Left lobe of liver (tissue), 2 donors: Measurements from ENCODE around the gene DMKN. TPM values are rescaled to one million over a fixed set of nuclear protein-coding genes. Genes with fewer than 3 reads are reported as not detected.
"Not testable (repeated sequence)": the region's sequence is repeated elsewhere in the genome, so short reads cannot be mapped to it uniquely, and the experiment has no call there.

ENCODE experiments used
- ATAC-seq: fragments of 200-7000 bp; cut with Tn5 transposase; one replicate; pipeline ENCODE4 v1.9.1; 2020; ENCODE audit warnings: mild to moderate bottlenecking, moderate library complexity
- DNase-seq: peaks from one replicate; pipeline ENCODE4 v3.0.0-alpha.2; 2020; ENCODE audit warnings: low spot score
- total RNA-seq: library from RNA; stranded (reverse); gene quantifications from one replicate; pipeline ENCODE4 v1.2.1, GENCODE V29; 2021
- donor health status: DM: no; HTN: no; CAD: no; lungs with moderate emphysema.
- donor health status: DM: no; HTN: yes; CAD: no.

The DMKN gene
- total RNA-seq, 1 donor from 2014 or later = 2.0 TPM

DNA sequence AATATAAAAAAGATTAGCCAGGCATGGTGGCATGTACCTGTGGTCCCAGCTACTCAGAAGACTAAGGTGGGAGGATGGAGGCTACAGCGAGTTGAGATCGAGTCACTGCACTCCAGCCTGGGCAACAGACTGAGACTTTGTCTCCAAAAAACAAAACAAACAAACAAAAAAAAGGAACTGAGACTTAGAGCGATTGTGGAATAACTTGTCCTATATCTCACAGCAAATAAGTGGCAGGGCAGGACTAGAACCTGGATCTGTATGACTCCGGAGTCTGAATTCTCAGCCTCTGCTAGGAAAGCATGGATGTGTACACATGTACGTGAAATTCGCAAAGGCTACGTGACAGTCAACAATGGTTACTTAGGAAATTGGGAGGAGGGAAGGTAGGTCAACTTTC is 43.3 kb downstream of the DMKN start:
- ATAC-seq = no peak
- no peak for DNase-seq

- peak; percentile 68 for DNase-seq
- peak; percentile 100 for ATAC-seq
These were observed 44.8 kb downstream of the DMKN start for GRCh38 chr19:35468637-35469036.

GRCh38 chr19:35466259-35466658 is 47.2 kb downstream of the DMKN start:
- DNase-seq = no peak
- ATAC-seq = no peak

DNA sequence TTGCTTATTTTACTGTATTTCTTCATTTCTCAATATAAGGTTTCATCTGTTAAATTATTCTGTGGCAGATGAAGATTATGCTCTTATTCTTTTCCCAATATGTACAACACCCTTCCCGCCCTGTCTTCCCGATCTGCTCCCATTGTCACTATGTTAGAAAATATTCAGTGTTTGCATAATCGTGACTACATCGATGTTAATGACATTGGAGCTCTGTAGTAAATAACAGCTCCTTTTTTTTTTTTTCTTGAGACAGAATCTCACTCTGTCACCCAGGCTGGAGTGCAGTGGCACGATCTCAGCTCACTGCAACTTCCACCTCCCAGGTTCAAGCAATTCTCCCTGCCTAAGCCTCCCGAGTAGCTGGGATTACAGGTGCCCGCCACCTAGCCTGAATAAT is 50.5 kb downstream of the DMKN start:
- not testable (repeated sequence) for DNase-seq, ATAC-seq

- DNase-seq (no peak), ATAC-seq (no peak)
These were observed 50.9 kb downstream of the DMKN start for GRCh38 chr19:35462476-35462953.

- ATAC-seq = not testable (repeated sequence)
These were observed 51.7 kb downstream of the DMKN start for GRCh38 chr19:35461788-35462187.

DNA sequence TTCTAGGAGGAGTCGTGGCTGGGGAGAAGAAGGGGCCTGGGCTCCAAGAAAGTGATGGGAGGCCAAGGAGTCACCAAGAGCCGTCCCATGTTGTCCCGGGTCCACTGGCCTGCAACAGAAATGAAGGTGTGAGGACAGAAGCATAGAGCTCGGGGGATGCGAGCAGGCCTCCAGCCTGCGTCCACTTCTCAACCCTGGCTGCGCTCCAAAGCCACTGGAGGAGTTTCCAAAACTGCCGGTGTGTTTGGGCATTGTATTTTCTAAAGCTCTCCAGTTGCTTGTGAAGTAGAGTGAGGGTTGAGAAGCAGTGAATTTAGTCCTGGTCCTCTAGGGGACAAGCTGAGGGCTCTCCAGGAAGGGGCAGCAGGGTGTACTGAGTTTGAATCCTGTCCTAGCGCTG is 52.4 kb downstream of the DMKN start:
- DNase-seq (no peak), ATAC-seq (no peak)

More at GRCh38 chr19:35461788-35462187, 51.7 kb downstream of the DMKN start:
- DNase-seq = not testable (repeated sequence)

DNA sequence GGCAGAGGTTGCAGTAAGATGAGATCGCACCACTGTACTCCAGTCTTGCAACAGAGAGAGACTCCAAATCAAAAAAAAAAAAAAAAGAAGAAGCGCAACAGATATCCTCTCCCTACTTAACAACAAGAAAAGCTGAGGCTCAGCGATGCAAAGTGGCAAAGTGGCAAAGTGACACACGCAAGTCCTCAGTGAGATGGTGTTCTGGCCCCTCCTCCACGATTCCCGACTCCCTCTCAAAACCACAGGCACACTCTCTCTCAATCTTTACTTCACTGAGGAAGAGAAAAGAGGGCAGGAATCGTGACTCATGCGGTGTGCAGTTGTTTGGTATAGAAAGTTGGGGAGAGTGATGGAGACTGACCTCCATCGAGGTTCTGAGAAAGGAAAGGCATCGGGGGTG is 52.8 kb downstream of the DMKN start:
- DNase-seq (no peak), ATAC-seq (no peak)

GRCh38 chr19:35459414-35460082 is 53.9 kb downstream of the DMKN start:
- ATAC-seq = peak; percentile 86

DNA sequence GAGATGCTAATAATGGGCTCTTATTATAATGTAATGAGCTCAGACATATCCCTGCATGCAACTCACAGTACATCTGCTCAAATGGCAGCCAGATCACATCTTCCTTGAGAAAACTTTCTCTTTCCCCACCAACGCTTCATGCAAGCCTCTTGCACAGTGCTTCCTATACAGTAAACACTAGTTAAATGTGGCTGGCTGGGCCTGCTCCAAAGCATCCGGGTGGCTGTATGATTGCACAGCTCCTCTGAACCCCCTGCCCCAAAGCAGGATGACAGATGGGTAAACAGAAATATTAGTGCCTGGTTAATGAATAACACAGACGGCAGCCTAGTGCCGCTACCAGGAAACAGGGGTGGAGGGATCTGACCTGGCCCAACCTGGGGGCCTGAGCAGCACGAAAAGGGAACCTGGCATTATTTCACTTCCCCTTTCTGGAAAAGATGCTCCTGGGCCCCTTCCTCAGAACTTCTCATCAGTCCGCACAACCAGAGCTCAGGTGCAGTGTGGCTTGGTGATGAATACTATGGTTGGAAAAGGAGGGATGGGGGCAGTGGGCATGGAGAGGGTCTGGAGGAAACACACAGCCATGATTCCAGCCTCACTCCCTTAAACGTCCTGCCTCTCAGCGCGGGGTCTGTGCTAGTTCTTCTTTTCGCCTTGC is 54.6 kb downstream of the DMKN start:
- ATAC-seq = peak; percentile 71
- peak; percentile 70 for DNase-seq

More at GRCh38 chr19:35459414-35460082, 53.9 kb downstream of the DMKN start:
- peak; percentile 91 for DNase-seq

- DNase-seq = no peak
- no peak for ATAC-seq
These were observed 55.3 kb downstream of the DMKN start for GRCh38 chr19:35458192-35458591.

DNA sequence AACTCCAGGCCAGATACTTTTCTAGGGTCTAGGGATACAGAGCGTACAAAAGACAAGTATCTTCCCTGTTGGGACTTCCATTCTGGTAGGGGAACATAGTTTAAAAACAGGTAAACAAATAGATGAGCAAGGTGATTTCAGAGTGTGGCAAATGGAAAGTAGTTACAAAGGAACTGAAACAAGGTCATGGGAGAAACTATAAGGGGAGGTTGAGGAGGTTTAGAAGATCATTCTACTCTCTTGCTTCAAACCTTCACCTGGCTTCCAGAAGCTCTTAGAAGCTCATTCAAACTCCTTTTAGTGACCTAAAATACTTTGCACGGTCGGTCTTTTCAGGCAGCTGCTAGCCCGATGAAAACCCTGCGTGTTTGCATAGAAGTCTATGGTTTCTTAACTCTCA is 56.3 kb downstream of the DMKN start:
- DNase-seq = no peak
- ATAC-seq = no peak

DNA sequence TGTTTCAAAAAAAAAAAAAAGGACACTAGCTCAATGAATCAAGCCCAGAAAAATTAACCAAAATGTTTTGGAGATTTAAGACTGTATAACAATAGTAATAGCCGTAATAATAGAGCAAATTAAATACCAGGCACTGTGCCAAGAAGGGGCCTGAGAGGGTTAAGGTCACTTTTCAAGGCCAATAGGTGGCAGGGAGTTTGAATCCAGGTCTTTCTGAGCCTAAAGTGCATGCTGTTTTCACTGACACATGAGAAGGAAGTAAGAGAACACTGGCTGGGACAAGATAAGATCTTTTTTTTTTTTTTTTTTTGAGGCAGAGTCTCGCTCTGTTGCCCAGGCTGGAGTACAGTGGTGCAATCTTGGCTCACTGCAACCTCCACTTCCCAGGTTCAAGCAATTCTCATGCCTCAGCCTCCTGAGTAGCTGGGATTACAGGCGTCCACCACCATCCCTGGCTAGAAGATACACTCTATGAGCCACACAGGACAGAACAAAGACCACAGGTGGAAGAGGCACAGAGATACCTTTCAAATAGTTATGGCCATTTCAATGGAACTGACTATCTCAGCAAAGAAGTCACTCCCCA is 57.7 kb downstream of the DMKN start:
- no peak for DNase-seq
- ATAC-seq = no peak

GRCh38 chr19:35454663-35455062 is 58.8 kb downstream of the DMKN start:
- peak; percentile 36 for ATAC-seq
- DNase-seq = no peak

- DNase-seq (no peak), ATAC-seq (no peak)
These were observed 61.9 kb downstream of the DMKN start for GRCh38 chr19:35451338-35452096.

DNA sequence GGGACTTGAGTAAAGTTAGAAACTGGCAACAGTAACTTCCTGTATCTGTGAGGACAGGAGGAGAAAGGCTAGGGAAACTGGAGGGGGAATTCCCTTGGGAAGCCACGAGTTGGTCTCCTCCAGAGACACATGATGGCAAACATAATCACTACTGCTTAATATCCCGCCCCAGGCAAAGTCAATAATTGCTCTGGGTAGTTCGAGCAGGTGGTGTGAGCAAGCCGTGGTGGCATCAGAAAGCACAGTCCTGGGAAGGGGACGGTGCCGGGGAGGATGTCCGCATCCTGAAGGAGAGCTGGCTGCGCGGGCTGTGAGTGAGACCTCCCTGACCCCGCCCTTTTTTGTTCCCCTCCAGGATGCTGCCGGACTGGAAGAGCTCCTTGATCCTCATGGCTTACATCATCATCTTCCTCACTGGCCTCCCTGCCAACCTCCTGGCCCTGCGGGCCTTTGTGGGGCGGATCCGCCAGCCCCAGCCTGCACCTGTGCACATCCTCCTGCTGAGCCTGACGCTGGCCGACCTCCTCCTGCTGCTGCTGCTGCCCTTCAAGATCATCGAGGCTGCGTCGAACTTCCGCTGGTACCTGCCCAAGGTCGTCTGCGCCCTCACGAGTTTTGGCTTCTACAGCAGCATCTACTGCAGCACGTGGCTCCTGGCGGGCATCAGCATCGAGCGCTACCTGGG is 63.9 kb downstream of the DMKN start:
- ATAC-seq (peak; percentile 11), DNase-seq (no peak)

DNA sequence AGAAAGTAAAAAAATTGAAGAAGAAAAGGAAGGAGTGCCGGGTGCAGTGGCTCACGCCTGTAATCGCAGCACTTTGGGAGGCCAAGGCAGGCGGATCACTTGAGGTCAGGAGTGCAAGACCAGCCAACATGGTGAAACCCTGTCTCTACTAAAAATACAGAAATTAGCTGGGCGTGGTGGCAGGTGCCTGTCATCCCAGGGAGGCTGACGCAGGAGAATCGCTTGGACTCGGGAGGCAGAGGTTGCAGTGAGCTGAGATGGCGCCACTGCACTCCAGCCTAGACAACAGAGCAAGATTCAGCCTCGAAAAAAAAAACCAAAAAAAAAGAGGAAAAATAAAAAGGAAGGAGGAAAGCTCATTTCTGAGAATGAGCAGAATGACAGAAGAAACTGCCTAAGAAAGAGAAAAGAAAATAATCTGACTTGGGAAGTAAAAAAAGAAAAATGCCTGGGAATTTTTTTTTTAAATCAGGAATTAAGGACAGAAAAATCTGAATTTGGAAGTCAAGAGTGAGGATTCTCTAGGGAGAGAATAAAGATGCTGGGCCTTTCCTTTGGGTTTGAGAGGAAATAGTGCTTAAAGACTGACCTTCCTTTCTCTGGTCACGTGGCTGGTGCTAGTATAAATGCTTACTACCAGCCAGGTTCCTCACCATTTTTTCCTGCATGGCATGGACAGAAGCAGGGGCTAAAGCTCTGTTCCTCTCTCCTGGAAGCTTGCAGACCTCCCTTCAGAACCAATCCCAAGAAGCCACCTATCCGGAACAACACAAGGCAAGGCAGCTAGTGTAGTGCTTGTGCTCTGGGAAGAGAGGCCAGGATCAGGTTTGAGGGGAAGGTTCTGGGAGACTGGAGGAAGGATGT is 65.6 kb downstream of the DMKN start, which contains the start of gene FFAR2:
FFAR2 (plus strand) TSS at position 652 of the 864 bp plus-strand sequence. CDS start 1,458 bp downstream, outside the sequence.
- ATAC-seq (no peak), DNase-seq (no peak)
